GM23248 (cell line): ENCODE results near the gene KIF21A.

Source experiments
- EZH2 ChIP-seq: fragments of 200-600 bp; sonication (generic); IDR thresholded peaks from 2 replicates; pipeline ENCODE4 v1.6.1; 2018; ENCODE audit warnings: antibody characterized with exemption, mild to moderate bottlenecking; ENCODE audit not compliant: insufficient read depth, poor library complexity, severe bottlenecking
- EZH2phosphoT487 ChIP-seq: fragments of 200-600 bp; sonication (generic); IDR thresholded peaks from 2 replicates; pipeline ENCODE4 v1.6.1; 2018; ENCODE audit warnings: antibody characterized with exemption, moderate library complexity, mild to moderate bottlenecking, low read depth; ENCODE audit not compliant: insufficient read depth

GRCh38 chr12:39267886-39268285 is 175.0 kb downstream of the KIF21A start:
- no peak for TF ChIP-seq EZH2
- no peak for TF ChIP-seq EZH2phosphoT487
